HEK293 (cell line): ENCODE data around the gene GRB10.

Experiments used
- CTCF ChIA-PET: fragments of 350-600 bp; formaldehyde crosslinking; extraction: SDS; loops from one replicate; lab custom pipeline; 2021; ENCODE audit warnings: antibody characterized with exemption; lab: Yijun Ruan, JAX
- POLR2A ChIA-PET: fragments of 300-600 bp; formaldehyde crosslinking; extraction: SDS; loops from one replicate; lab custom pipeline; 2020; ENCODE audit warnings: antibody characterized with exemption, inconsistent platforms; lab: Yijun Ruan, JAX
- H3K27ac ChIP-seq: fragments of 200-500 bp; sonication (Bioruptor generic); 2 replicates; pipeline ENCODE4 v1.5.1; 2014; ENCODE audit warnings: low read depth, low read length, control low read depth, inconsistent platforms; ENCODE audit errors: extremely low read depth
- H3K36me3 ChIP-seq, 2 experiments: fragments of 200-500 bp in 1 of 2; sonication (Bioruptor generic) in 1 of 2; 1 replicate in 1 of 2; 2 replicates in 1 of 2; pipeline ENCODE4 v1.5.1; 2014 to 2017; ENCODE audit warnings: inconsistent platforms in 2 of 2, low read length in 2 of 2; ENCODE audit not compliant: control insufficient read depth in 2 of 2, insufficient read depth in 1 of 2
- H3K4me1 ChIP-seq: fragments of 200-500 bp; sonication (Bioruptor generic); 2 replicates; pipeline ENCODE4 v1.5.1; 2014; ENCODE audit warnings: mild to moderate bottlenecking, low read length, inconsistent platforms; ENCODE audit not compliant: control insufficient read depth, insufficient read depth
- H3K4me3 ChIP-seq: 2 replicates; pipeline ENCODE4 v1.5.1; 2011; ENCODE audit warnings: low read depth, mild to moderate bottlenecking, control low read depth, low read length, moderate library complexity
- H3K9me3 ChIP-seq: fragments of 200-500 bp; sonication (Bioruptor generic); 2 replicates; pipeline ENCODE4 v1.5.1; 2014; ENCODE audit warnings: low read depth, low read length, inconsistent platforms; ENCODE audit not compliant: control insufficient read depth, insufficient read depth
- BCL11A ChIP-seq: fragments of 450-650 bp; formaldehyde crosslinking; IDR thresholded peaks from 2 replicates; pipeline ENCODE4 v1.5.1; 2016; ENCODE audit warnings: low read depth, missing biosample characterization, missing genetic modification characterization
- EGR2 ChIP-seq: fragments of 450-650 bp; formaldehyde crosslinking; IDR thresholded peaks from 2 replicates; pipeline ENCODE4 v1.5.1; 2016; ENCODE audit warnings: low read depth, missing biosample characterization, missing genetic modification characterization
- GLIS1 ChIP-seq: fragments of 450-650 bp; formaldehyde crosslinking; IDR thresholded peaks from 2 replicates; pipeline ENCODE4 v1.5.1; 2016; ENCODE audit warnings: missing biosample characterization, missing genetic modification characterization
- GLIS2 ChIP-seq: fragments of 450-650 bp; formaldehyde crosslinking; IDR thresholded peaks from 2 replicates; pipeline ENCODE4 v1.5.1; 2016; ENCODE audit warnings: missing biosample characterization, missing genetic modification characterization
- HOXA7 ChIP-seq: sonication (generic); formaldehyde crosslinking; IDR thresholded peaks from 2 replicates; pipeline ENCODE4 v1.8.1; 2022; ENCODE audit warnings: missing genetic modification reagents, borderline replicate concordance
- IKZF3 ChIP-seq: fragments of 450-650 bp; IDR thresholded peaks from 2 replicates; pipeline ENCODE4 v1.5.0; 2018; ENCODE audit warnings: missing biosample characterization, mild to moderate bottlenecking, missing genetic modification characterization, moderate library complexity
- PRDM1 ChIP-seq: fragments of 450-650 bp; formaldehyde crosslinking; IDR thresholded peaks from 2 replicates; pipeline ENCODE4; 2016; ENCODE audit warnings: missing biosample characterization, missing genetic modification characterization
- YY2 ChIP-seq: fragments of 450-650 bp; formaldehyde crosslinking; IDR thresholded peaks from 2 replicates; pipeline ENCODE4 v1.5.1; 2016; ENCODE audit warnings: missing biosample characterization, missing genetic modification characterization
- ZBTB48 ChIP-seq: fragments of 450-650 bp; formaldehyde crosslinking; IDR thresholded peaks from 2 replicates; pipeline ENCODE4 v1.5.1; 2016; ENCODE audit warnings: missing biosample characterization, missing genetic modification characterization
- ZNF138 ChIP-seq: fragments of 450-650 bp; formaldehyde crosslinking; IDR thresholded peaks from 2 replicates; pipeline ENCODE4 v1.5.1; 2016; ENCODE audit warnings: missing biosample characterization, missing genetic modification characterization, borderline replicate concordance
- ZNF184 ChIP-seq: fragments of 450-650 bp; IDR thresholded peaks from 2 replicates; pipeline ENCODE4 v1.5.1; 2018; ENCODE audit warnings: missing biosample characterization, mild to moderate bottlenecking, missing genetic modification characterization
- ZNF391 ChIP-seq: fragments of 450-650 bp; formaldehyde crosslinking; IDR thresholded peaks from 2 replicates; pipeline ENCODE4 v1.5.1; 2016; ENCODE audit warnings: low read depth, missing biosample characterization, missing genetic modification characterization, borderline replicate concordance
- ZNF433 ChIP-seq: fragments of 450-650 bp; formaldehyde crosslinking; IDR thresholded peaks from 2 replicates; pipeline ENCODE4 v1.5.1; 2016; ENCODE audit warnings: missing biosample characterization, missing genetic modification characterization, low read depth
- ZNF501 ChIP-seq: fragments of 450-650 bp; formaldehyde crosslinking; IDR thresholded peaks from 2 replicates; pipeline ENCODE4 v1.5.1; 2016; ENCODE audit warnings: missing biosample characterization, missing genetic modification characterization
- ZNF555 ChIP-seq: fragments of 450-650 bp; formaldehyde crosslinking; conservative IDR thresholded peaks from 2 replicates; pipeline ENCODE4 v1.5.1; 2017; ENCODE audit warnings: missing biosample characterization, mild to moderate bottlenecking, missing genetic modification characterization, inconsistent platforms
- ZNF558 ChIP-seq: fragments of 450-650 bp; formaldehyde crosslinking; IDR thresholded peaks from 2 replicates; pipeline ENCODE4 v1.5.1; 2016; ENCODE audit warnings: missing biosample characterization, missing genetic modification characterization
- ZNF626 ChIP-seq: fragments of 450-650 bp; sonication (Bioruptor Pico); formaldehyde crosslinking; IDR thresholded peaks from 2 replicates; pipeline ENCODE4 v1.5.1; 2018; ENCODE audit warnings: missing biosample characterization, missing genetic modification characterization, inconsistent platforms
- ZSCAN16 ChIP-seq: fragments of 450-650 bp; formaldehyde crosslinking; IDR thresholded peaks from 2 replicates; pipeline ENCODE4 v1.5.1; 2016; ENCODE audit warnings: missing biosample characterization, missing genetic modification characterization
- TF ChIP-seq, protein P1 (sequence below): fragments of 450-650 bp; formaldehyde crosslinking; IDR thresholded peaks from 2 replicates; pipeline ENCODE4; 2016; ENCODE audit warnings: missing biosample characterization, missing genetic modification characterization
- TF ChIP-seq, protein P2 (sequence below): fragments of 450-650 bp; formaldehyde crosslinking; IDR thresholded peaks from 2 replicates; pipeline ENCODE4 v1.5.1; 2016; ENCODE audit warnings: missing biosample characterization, missing genetic modification characterization
- TF ChIP-seq, protein P3 (sequence below): fragments of 450-650 bp; formaldehyde crosslinking; IDR thresholded peaks from 2 replicates; pipeline ENCODE4 v1.5.1; 2017; ENCODE audit warnings: missing biosample characterization, missing genetic modification characterization
- TF ChIP-seq, protein P4 (sequence below): fragments of 450-650 bp; formaldehyde crosslinking; IDR thresholded peaks from 2 replicates; pipeline ENCODE4 v1.5.1; 2016; ENCODE audit warnings: missing biosample characterization, missing genetic modification characterization

The GRB10 gene

DNA sequence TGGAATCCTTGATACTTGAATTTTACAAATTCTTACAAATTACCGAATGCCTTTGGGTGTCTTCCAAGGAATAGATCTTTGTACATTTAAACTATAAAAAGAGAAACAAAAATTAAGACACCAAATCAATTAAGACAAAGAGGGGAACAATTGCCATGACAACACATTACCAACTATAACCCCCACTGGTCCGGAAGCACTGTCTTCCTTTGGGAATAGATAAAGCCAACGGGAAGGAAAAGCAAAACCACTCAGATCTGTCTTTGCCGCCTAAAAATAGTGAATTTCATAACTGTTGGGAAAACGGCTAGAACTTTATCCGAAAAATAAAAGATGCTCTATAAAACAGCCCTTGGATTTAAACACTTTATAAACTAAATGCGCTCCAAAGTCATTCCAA, 37.4 kb downstream of the GRB10 start (continued):
- no peak for TF ChIP-seq ZNF138
- TF ChIP-seq, protein P1, sequence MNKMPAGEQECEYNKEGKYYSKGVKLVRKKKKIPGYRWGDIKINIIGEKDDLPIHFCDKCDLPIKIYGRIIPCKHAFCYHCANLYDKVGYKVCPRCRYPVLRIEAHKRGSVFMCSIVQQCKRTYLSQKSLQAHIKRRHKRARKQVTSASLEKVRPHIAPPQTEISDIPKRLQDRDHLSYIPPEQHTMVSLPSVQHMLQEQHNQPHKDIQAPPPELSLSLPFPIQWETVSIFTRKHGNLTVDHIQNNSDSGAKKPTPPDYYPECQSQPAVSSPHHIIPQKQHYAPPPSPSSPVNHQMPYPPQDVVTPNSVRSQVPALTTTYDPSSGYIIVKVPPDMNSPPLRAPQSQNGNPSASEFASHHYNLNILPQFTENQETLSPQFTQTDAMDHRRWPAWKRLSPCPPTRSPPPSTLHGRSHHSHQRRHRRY (tag by site-specific recombination): no peak

DNA sequence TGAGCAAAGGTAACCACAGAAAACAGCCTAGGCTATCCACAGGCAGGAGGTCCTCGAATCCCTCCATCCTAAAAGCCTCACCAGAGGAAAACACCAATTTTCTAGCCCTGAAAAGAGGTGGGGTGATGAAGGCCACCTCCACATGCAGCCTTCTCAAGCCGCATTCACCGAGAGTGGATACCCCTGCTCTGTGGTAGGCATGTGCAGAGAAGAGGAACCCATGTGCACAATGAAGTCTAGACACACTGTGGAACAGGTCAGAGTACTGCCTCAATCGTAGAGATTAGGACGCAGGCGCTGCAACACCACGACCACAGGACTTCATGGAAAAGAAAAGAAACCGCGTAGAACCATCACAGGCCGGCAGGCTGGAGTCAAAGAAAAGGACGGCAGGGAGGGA, 38.8 kb downstream of the GRB10 start:
- no peaks in the 10 kb centered on the region for H3K36me3 ChIP-seq
- no peaks in the 10 kb centered on the region for H3K9me3 ChIP-seq
- ChIA-PET POLR2A (no interaction called here), CTCF (no interaction called here)
- no peak overlapping the region for H3K27ac ChIP-seq
- H3K4me3 ChIP-seq: no peak overlapping the region
- 0 out of 2 replicates have a peak, but pooled peaks cover 2% of the 10 kb centered on the region for H3K4me1 ChIP-seq
- TF ChIP-seq YY2 (tag by site-specific recombination): no peak
- no peak for TF ChIP-seq IKZF3
- TF ChIP-seq, protein P2, sequence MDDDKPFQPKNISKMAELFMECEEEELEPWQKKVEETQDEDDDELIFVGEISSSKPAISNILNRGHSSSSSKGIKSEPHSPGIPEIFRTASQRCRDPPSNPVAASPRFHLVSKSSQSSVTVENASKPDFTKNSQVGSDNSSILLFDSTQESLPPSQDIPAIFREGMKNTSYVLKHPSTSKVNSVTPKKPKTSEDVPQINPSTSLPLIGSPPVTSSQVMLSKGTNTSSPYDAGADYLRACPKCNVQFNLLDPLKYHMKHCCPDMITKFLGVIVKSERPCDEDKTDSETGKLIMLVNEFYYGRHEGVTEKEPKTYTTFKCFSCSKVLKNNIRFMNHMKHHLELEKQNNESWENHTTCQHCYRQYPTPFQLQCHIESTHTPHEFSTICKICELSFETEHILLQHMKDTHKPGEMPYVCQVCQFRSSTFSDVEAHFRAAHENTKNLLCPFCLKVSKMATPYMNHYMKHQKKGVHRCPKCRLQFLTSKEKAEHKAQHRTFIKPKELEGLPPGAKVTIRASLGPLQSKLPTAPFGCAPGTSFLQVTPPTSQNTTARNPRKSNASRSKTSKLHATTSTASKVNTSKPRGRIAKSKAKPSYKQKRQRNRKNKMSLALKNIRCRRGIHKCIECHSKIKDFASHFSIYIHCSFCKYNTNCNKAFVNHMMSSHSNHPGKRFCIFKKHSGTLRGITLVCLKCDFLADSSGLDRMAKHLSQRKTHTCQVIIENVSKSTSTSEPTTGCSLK (tag by site-specific recombination): no peak
- no peak for TF ChIP-seq BCL11A
- TF ChIP-seq PRDM1 (tag by site-specific recombination): no peak
- no peak for TF ChIP-seq ZNF501
- TF ChIP-seq ZBTB48 (tag by site-specific recombination): no peak
- no peak for TF ChIP-seq ZSCAN16 (tag by site-specific recombination)
- no peak for TF ChIP-seq GLIS2 (tag by site-specific recombination)
- TF ChIP-seq ZNF626 (tag by site-specific recombination): no peak
- TF ChIP-seq, protein P3, sequence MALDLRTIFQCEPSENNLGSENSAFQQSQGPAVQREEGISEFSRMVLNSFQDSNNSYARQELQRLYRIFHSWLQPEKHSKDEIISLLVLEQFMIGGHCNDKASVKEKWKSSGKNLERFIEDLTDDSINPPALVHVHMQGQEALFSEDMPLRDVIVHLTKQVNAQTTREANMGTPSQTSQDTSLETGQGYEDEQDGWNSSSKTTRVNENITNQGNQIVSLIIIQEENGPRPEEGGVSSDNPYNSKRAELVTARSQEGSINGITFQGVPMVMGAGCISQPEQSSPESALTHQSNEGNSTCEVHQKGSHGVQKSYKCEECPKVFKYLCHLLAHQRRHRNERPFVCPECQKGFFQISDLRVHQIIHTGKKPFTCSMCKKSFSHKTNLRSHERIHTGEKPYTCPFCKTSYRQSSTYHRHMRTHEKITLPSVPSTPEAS (tag by site-specific recombination): no peak
- no peak for TF ChIP-seq GLIS1
- TF ChIP-seq ZNF391 (tag by site-specific recombination): no peak
- no peak for TF ChIP-seq ZNF558 (tag by site-specific recombination)
- TF ChIP-seq ZNF433 (tag by site-specific recombination): no peak
- TF ChIP-seq, protein P4, sequence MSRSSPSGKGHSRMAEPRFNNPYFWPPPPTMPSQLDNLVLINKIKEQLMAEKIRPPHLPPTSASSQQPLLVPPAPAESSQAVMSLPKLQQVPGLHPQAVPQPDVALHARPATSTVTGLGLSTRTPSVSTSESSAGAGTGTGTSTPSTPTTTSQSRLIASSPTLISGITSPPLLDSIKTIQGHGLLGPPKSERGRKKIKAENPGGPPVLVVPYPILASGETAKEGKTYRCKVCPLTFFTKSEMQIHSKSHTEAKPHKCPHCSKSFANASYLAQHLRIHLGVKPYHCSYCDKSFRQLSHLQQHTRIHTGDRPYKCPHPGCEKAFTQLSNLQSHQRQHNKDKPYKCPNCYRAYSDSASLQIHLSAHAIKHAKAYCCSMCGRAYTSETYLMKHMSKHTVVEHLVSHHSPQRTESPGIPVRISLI (tag by site-specific recombination): no peak
- TF ChIP-seq ZNF555 (tag by site-specific recombination): no peak
- TF ChIP-seq ZNF184 (tag by site-specific recombination): no peak
- TF ChIP-seq EGR2 (tag by site-specific recombination): no peak
- no peak for TF ChIP-seq HOXA7 (CRISPR knock-in tag)
